Activated naive CD4-positive, alpha-beta T cell treated with anti-CD3 and anti-CD28 coated beads, Interleukin-2, amount 50 U/mL, for 72 hours (primary cell): Measurements from ENCODE around the gene GSTK1. TPM values are rescaled to one million over a fixed set of nuclear protein-coding genes. Genes with fewer than 3 reads are reported as not detected.
"Not testable (repeated sequence)": the region's sequence is repeated elsewhere in the genome, so short reads cannot be mapped to it uniquely, and the experiment has no call there.

Source experiments
- ATAC-seq, 2 donors: fragments of 150-1000 bp; cut with Tn5 transposase; 2 replicates each; pipeline ENCODE4 v1.10.0; 2021; ENCODE audit warnings: mild to moderate bottlenecking in 2 of 2, moderate library complexity in 2 of 2
- DNase-seq, 2 donors: peaks; one replicate each; pipeline ENCODE4 v3.0.0; 2021 to 2022; ENCODE audit warnings: low spot score in 2 of 2
- H3K27ac Mint-ChIP-seq, 2 donors: one replicate each; pipeline ENCODE4 v1.8.0; 2022; ENCODE audit warnings: mild to moderate bottlenecking in 2 of 2, mixed read lengths in 2 of 2
- H3K36me3 Mint-ChIP-seq, 2 donors: one replicate each; pipeline ENCODE4 v1.8.0; 2022; ENCODE audit warnings: mixed read lengths in 2 of 2
- H3K9me3 Mint-ChIP-seq, 2 donors: one replicate each; pipeline ENCODE4 v1.8.0; 2022; ENCODE audit warnings: mixed read lengths in 2 of 2
- total RNA-seq, 2 donors: library from RNA; stranded (reverse); gene quantifications; one replicate each; pipeline ENCODE4 v1.2.3, GENCODE V29; 2022

Gene GSTK1
- total RNA-seq = 100 to 1,000 TPM; 140 to 238 TPM

GRCh38 chr7:143263266-143264195, at the start of gene GSTK1:
GSTK1 (plus strand) TSS chr7:143263441; CDS start chr7:143263514, 73 bp downstream.
- peak; percentile 80 to 86 for DNase-seq
- Mint-ChIP-seq H3K36me3 (peaks cover 31 to 39% of the 10 kb centered on the region in 2 donors), H3K27ac (peak within 1 kb of the TSS; percentile 99 to 100), H3K9me3 (peaks cover 0 to 8% of the 10 kb centered on the region in 2 donors)
- peak; percentile 97 to 98 for ATAC-seq

DNA sequence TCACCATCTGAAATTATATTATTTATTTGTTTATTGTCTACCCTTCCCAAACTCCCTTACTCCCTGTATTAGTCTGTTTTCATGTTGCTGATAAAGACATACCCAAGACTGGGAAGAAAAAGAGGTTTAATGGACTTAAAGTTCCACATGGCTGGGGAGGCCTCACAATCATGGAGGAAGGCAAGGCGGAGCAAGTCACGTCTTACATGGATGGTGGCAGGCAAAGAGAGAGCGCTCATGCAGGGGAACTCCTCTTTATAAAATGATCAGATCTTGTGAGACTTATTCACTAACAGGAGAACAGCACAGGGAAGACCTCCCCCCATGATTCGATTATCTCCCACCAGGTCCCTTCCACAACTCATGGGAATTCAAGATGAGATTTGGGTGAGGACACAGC, 49.8 kb upstream of the GSTK1 start:
- H3K36me3 Mint-ChIP-seq, ATAC-seq, DNase-seq, H3K9me3 Mint-ChIP-seq: not testable (repeated sequence)
- H3K27ac Mint-ChIP-seq = peak overlapping the region in 1 of 2 donors; percentile 4

GRCh38 chr7:143214789-143215679, 48.2 kb upstream of the GSTK1 start:
- DNase-seq (peak in 1 of 2 donors; percentile 58), ATAC-seq (peak; percentile 74 to 79)
- no peaks in the 10 kb centered on the region for H3K9me3 Mint-ChIP-seq
- H3K36me3 Mint-ChIP-seq = no peaks in the 10 kb centered on the region
- no peak overlapping the region for H3K27ac Mint-ChIP-seq

GRCh38 chr7:143216151-143216550, 47.1 kb upstream of the GSTK1 start:
- no peak overlapping the region for H3K27ac Mint-ChIP-seq
- no peaks in the 10 kb centered on the region for H3K36me3 Mint-ChIP-seq
- no peaks in the 10 kb centered on the region for H3K9me3 Mint-ChIP-seq
- DNase-seq (no peak), ATAC-seq (no peak)

DNA sequence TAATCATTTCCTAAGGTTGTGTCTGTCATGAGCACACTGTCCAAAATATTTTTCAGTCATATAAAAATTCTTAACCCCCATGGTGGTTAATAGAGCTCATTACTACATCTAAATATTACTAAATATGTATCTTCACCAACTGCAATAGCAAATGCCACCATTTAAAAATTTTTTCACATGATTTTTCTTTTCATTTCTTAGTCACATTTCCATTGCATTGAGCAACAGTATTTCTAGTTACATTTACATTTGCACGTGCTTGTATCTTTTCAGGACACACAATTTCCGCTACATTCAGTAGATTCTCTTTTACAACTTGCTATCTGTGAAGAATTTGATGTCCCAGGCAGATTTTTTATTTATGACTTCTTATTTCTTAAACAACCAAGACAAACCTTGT, 46.6 kb upstream of the GSTK1 start:
- no peaks in the 10 kb centered on the region for H3K36me3 Mint-ChIP-seq
- DNase-seq = no peak
- H3K27ac Mint-ChIP-seq = no peak overlapping the region
- no peaks in the 10 kb centered on the region for H3K9me3 Mint-ChIP-seq
- ATAC-seq = no peak

DNA sequence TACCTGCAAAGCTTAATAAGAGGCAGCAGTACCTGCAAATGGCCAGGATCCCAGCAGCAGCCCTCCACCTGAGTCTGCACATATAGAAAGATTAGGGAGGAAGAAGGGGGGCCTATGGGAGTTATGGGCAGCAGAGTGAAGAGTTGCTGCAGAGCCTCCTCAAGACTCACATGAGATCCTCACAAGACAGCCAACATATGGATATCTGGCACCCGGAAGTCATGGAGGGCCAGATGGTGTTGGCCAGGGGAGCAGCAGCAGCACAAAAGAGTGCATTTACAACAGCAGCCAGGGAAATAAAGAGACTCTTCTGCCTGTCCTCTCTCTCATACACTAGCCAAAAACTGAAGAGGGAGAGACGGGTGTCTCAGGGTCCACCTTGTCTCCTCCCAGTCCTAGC, 45.4 kb upstream of the GSTK1 start:
- ATAC-seq = no peak
- H3K36me3 Mint-ChIP-seq = no peaks in the 10 kb centered on the region
- no peak overlapping the region for H3K27ac Mint-ChIP-seq
- no peaks in the 10 kb centered on the region for H3K9me3 Mint-ChIP-seq
- DNase-seq = no peak

DNA sequence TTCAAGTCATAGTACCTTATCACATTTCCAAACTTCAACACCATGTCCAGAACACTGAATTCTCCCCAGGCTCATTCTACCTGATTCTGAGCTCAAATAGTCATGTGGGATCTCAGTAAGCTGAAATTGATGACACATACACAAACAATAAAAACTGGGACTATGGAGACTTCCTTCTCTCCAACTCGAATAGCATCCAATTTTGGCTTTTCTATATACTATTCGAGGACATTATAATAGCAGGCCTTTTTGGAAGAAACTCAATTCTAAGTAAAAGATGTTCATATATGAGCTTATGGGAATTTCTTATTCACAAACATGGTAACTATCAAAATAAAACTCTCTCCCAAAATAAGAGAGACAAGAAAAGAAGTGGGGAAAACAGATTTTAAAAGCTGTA, 42.0 kb upstream of the GSTK1 start:
- no peak for ATAC-seq
- H3K9me3 Mint-ChIP-seq = no peaks in the 10 kb centered on the region
- no peak overlapping the region for H3K27ac Mint-ChIP-seq
- no peak for DNase-seq
- H3K36me3 Mint-ChIP-seq = no peaks in the 10 kb centered on the region

DNA sequence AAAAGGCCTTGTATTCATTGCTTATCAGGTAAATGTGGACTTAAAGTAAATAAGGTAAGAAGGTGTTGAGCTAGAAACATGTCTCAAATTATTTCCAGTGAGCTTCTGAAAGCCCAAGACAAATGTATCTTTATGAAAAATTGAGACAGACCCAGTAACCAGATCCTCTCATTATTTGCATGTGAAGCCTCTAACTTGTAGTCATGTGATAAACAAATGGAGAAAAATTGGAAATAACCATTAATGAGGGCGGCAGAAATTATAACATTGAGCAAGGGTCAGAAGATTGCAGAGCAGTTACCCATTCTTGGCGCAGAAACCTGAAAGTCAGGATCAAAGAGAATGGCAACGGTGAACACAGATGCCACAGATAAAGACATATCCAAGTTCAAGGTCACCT, 41.5 kb upstream of the GSTK1 start, which contains the start of gene TAS2R40:
TAS2R40 (plus strand) TSS at position 301 of the 400 bp plus-strand sequence; CDS start at position 343, 42 bp downstream.
- ATAC-seq = no peak
- H3K36me3 Mint-ChIP-seq = no peaks in the 10 kb centered on the region
- H3K9me3 Mint-ChIP-seq = no peaks in the 10 kb centered on the region
- no peak within 1 kb of the TSS for H3K27ac Mint-ChIP-seq
- DNase-seq = no peak

GRCh38 chr7:143222782-143223181, 40.5 kb upstream of the GSTK1 start:
- H3K9me3 Mint-ChIP-seq = no peaks in the 10 kb centered on the region
- DNase-seq (no peak), ATAC-seq (no peak)
- H3K27ac Mint-ChIP-seq = no peak overlapping the region
- H3K36me3 Mint-ChIP-seq = no peaks in the 10 kb centered on the region

- Mint-ChIP-seq H3K9me3 (no peaks in the 10 kb centered on the region), H3K27ac (peak overlapping the region in 1 of 2 donors; percentile 21), H3K36me3 (no peaks in the 10 kb centered on the region)
- no peak for ATAC-seq
- DNase-seq = no peak
Observed at GRCh38 chr7:143223784-143224183, 39.5 kb upstream of the GSTK1 start.

DNA sequence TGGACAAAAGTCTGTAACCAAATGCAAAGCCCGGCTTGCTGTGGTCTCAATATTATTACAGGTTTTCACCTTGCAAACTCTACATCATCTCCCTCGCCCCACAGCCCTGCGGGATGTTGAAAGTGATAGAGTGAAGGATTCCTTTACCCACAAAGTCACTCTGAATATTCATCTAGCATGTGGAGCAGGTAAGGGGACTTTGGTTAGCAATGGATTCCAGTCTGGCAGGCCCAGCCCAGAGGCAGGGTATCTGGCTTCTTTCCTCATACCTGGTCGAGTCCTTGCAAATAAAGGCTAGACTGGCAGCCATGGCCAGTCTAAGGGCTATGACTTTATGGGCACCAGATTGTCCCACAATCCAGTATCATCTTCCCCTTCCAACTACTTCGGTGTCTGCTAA, 38.2 kb upstream of the GSTK1 start:
- H3K9me3 Mint-ChIP-seq = no peaks in the 10 kb centered on the region
- no peak overlapping the region for H3K27ac Mint-ChIP-seq
- no peaks in the 10 kb centered on the region for H3K36me3 Mint-ChIP-seq
- DNase-seq = no peak
- ATAC-seq = no peak

- Mint-ChIP-seq H3K9me3 (no peaks in the 10 kb centered on the region), H3K36me3 (no peaks in the 10 kb centered on the region), H3K27ac (no peak overlapping the region)
- no peak for DNase-seq
- ATAC-seq = no peak
Observed at GRCh38 chr7:143227806-143228205, 35.4 kb upstream of the GSTK1 start.

GRCh38 chr7:143229054-143229790, 34.0 kb upstream of the GSTK1 start:
- no peaks in the 10 kb centered on the region for H3K9me3 Mint-ChIP-seq
- no peaks in the 10 kb centered on the region for H3K36me3 Mint-ChIP-seq
- H3K27ac Mint-ChIP-seq = no peak overlapping the region
- no peak for ATAC-seq
- no peak for DNase-seq

- no peak overlapping the region for H3K27ac Mint-ChIP-seq
- peaks cover 6 to 7% of the 10 kb centered on the region in 2 donors for H3K9me3 Mint-ChIP-seq
- DNase-seq (no peak), ATAC-seq (no peak)
- peaks cover 0 to 6% of the 10 kb centered on the region in 2 donors for H3K36me3 Mint-ChIP-seq
Observed at GRCh38 chr7:143230602-143231457, 32.4 kb upstream of the GSTK1 start.

DNA sequence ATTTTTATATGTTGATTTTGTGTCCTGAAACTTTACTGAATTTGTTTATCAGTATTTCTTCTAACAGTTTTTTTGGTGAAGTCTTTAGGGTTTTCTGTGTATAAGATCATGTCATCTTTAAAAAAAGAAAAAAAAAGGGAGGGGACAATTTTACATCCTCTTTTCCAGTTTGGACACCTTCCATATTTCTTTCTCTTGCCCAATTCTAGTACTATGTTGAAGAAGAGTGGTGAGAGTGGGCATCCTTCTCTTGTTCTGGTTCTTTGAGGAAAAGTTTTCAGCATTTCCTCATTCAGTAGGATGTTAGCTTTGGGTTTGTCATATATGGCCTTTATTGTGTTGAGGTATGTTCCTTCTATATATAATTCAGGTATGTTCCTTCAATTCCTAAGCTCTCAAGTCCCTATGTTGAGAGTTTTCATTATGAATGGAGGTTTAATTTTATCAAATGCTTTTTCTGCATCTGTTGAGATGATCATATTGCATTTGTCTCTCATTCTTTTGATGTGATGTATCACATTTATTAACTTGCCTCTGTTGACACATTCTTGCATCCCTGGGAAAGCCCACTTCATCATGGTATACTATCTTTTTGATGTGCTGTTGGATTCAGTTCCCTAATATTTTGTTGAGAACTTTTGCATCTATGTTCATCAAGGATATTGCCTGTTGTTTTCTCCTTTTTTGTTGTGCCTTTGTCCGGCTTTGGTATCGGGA, 29.3 kb upstream of the GSTK1 start:
- Mint-ChIP-seq H3K27ac (no peak overlapping the region), H3K36me3 (peaks cover 16 to 22% of the 10 kb centered on the region in 2 donors), H3K9me3 (peaks cover 22 to 23% of the 10 kb centered on the region in 2 donors)
- ATAC-seq (no peak), DNase-seq (no peak)
